ENCODE measurements around the gene C1GALT1.
"Not testable (repeated sequence)": the region's sequence is repeated elsewhere in the genome, so short reads cannot be mapped to it uniquely, and the experiment has no call there.

C1GALT1 gene

GRCh38 chr7:7237201-7237977 lies 55.0 kb downstream of the C1GALT1 start:
- no peak for DNase-seq (ENCODE audit: low read depth in 2 of 2)

GRCh38 chr7:7237978-7238267 lies 55.6 kb downstream of the C1GALT1 start:
- no peak for DNase-seq (ENCODE audit: low read depth in 2 of 2)

DNA sequence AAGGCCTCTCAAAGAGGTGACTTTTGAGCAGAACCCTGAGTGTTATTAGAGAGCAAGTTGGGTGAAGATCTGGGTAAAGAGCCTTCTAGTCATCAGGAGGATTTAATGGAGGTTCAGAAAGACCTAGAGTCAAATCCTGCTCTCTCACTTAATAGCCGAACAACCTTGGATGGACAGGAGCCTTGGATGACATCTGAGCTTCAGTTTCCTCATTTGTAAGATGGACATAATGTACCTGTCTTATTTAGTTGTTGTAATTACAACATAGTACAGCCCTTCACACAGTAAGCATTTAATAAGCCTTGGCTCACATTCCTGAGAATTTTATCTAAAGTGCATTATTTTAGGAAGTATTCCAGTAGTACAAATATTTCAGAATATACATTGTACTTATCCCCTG lies 57.0 kb downstream of the C1GALT1 start:
- DNase-seq (ENCODE audit: low read depth in 2 of 2), result no peak

GRCh38 chr7:7242899-7243298 lies 60.6 kb downstream of the C1GALT1 start:
- DNase-seq (ENCODE audit: low read depth in 2 of 2), result no peak

DNA sequence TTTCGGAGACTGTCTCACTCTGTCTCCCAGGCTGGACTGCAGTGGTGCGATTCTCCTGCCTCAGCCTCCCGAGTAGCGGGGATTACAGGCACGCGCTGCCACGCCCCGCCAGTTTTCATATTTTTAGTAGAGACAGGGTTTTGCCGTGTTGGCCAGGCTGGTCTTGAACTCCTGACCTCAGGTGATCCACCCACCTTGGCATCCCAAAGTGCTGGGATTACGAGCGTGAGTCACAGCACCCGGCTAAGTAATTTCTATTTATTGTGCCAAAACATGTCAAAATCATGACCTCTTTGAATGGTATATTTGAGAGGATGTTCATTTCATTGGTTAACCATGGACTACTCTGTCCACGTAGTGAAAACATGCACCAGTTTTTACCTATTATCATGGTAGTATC lies 62.9 kb downstream of the C1GALT1 start:
- DNase-seq (ENCODE audit: low read depth in 2 of 2), result not testable (repeated sequence)

GRCh38 chr7:7246223-7246622 lies 63.9 kb downstream of the C1GALT1 start:
- DNase-seq (ENCODE audit: low read depth in 2 of 2), result no peak

GRCh38 chr7:7247658-7248057 lies 65.3 kb downstream of the C1GALT1 start:
- DNase-seq (ENCODE audit: low read depth in 2 of 2), result no peak

DNA sequence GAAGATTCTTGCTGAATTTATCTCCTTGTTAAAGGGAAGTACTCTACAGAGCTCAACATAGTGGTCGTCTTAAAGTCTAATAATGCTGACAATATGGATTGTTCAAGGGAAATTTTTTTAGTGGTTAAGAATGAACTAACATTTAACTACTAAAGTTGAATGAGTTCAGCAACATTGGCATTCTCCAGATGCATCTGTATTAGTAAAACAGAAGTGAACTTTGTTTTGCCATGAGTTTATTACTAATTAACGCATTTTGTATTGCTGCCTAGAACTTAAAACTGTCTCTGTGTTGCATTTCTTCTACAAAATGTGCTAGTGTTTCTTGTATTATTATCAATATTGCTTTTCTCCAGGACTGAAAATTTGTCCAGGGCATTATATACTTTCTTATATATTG lies 67.5 kb downstream of the C1GALT1 start:
- no peak for DNase-seq (ENCODE audit: low read depth in 2 of 2)

DNA sequence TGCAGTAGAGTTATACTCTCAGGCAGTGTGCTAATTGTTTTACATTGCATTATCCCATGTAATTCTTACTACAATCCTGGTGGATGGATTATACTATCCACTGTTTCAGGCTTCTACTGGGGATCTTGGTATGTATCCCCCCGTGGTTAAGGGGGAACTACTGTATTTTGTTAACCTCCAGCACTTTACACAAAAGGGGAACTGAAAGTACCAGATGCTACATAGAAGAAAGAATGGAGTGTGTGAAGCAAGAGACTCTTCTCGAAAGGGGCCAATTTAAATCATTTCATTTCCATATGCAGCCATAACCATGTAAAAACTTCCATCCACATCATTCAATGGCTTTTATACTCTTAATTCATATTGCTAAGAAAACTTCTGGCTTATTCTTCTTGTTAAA lies 69.4 kb downstream of the C1GALT1 start:
- no peak for DNase-seq (ENCODE audit: low read depth in 2 of 2)

DNA sequence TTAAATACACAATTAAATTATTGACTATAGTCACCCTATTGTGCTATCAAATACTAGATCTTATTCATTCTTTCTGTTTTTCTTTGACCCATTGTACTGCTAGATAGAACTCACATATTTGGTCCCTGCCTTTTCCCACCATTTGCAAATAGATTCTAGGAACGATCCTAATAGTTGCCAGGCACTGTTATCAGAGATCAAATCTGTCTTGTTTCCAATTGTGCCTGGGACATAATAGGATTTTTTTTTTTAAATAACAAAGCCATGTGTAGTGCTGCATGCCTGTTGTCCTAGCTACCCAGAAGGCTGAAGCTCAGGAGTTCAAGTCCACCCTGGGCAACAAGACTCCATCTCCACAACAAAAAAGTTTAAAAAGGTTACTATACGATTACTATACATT lies 72.0 kb downstream of the C1GALT1 start:
- no peak for DNase-seq (ENCODE audit: low read depth in 2 of 2)

- DNase-seq (ENCODE audit: low read depth in 2 of 2), result no peak
These were observed 72.6 kb downstream of the C1GALT1 start for GRCh38 chr7:7254908-7255307.

DNA sequence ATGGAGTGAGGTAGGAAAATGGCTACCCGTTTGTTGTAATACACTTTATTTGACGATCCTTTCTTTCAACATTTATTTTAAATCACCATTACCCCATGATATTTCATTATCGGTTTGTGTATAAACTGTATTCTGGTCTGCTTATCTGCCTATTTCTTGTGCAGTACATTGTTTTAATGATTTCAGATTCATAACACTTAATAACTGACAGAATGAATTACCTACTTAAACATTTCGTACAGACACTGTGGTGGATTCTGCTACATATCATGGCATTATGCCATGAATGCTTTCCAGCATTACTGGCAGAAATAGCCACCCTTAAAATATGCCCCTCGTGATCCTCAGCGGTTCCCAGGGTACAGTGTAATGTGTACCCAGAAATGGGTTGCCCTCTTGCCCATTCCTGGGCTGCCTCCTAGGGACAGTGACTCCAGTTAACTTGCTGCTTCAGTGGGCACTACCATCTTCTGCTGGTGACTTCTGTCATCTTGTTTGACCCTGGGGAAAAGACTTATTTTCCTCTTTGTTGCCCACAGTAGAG lies 74.5 kb downstream of the C1GALT1 start:
- DNase-seq (ENCODE audit: low read depth in 2 of 2), result no peak

- no peak for DNase-seq (ENCODE audit: low read depth in 2 of 2)
These were observed 75.8 kb downstream of the C1GALT1 start for GRCh38 chr7:7257899-7258692.

GRCh38 chr7:7261863-7262262 lies 79.5 kb downstream of the C1GALT1 start:
- no peak for DNase-seq (ENCODE audit: low read depth in 2 of 2)

DNA sequence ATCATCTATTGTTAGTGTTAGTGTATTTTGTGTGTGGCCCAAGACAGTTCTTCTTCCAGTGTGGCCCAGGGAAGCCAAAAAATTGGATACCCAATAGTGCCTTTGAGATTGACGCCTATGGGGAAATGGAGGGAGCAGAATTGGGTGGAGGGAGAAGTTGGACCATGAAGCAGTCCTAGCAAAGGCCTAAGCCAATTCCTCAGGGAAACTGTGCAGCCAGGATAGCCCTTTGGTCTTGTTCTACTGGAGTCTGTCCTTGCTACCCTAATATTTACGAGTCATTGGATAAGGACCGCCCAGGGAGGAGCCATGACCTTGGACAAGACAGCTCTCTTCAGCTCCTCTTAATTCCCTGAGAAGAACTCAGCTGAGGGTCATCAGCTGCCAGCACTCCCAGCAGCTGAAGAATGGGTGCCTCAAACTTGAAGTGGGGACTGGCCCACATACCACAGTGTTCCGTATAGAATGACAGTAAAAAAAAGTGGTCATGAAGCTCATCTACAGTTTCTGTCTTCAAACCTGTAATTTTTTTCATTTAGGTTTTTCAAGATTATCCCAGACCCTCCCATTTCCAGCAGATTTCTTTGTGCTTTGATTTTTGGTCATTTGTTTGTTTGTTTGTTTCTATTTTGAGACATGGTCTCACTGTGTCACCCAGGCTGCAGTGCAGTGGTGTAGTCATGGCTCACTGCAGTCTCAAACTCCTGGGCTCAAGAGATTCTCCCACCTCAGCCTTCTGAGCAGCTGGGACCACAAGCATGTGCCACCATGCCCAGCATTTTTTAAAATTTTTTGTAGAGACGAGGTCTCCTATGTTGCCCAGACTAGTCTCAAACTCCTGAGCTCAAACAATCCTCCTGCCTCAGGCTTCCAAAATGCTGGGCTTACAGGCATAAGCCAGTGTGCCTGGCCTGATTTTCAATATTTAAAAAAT lies 81.2 kb downstream of the C1GALT1 start:
- no peak for DNase-seq (ENCODE audit: low read depth in 2 of 2)

DNA sequence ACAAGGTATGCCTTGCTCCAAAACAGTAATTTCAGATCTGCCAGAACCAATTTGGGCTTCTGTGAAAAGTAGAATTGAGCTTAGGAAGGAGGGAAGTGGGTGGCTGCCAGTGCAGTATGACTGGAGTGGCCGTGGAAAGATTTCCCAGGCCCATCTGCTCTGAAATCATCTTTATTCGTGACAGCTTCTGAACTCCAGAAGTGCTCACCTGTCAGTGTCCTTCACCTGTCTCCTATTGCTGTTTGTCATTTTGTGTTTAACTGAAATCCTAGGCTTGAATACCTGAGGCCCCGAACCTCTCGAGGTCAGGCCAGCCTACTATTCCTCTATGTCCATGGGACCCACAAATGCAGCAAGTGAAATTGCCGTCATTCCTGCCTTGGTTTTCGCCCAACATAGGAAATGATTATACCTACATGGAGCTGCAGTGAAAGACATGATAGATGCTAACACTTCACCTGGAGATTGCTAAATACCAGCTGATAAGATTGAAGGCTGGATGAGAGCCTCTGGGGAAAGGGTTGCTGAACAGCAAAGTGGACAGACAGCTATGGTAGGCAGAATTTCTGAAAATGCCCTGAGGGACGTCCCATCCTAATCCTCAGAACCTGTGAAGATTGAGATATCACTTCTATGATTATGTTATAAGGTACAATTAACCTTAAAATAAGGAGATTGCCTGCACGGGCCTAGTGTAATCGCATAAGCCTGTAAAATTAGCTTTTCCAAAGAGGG lies 82.1 kb downstream of the C1GALT1 start:
- no peak for DNase-seq (ENCODE audit: low read depth in 2 of 2)

GRCh38 chr7:7265081-7266075 lies 83.0 kb downstream of the C1GALT1 start:
- DNase-seq (ENCODE audit: low read depth in 2 of 2), result no peak

DNA sequence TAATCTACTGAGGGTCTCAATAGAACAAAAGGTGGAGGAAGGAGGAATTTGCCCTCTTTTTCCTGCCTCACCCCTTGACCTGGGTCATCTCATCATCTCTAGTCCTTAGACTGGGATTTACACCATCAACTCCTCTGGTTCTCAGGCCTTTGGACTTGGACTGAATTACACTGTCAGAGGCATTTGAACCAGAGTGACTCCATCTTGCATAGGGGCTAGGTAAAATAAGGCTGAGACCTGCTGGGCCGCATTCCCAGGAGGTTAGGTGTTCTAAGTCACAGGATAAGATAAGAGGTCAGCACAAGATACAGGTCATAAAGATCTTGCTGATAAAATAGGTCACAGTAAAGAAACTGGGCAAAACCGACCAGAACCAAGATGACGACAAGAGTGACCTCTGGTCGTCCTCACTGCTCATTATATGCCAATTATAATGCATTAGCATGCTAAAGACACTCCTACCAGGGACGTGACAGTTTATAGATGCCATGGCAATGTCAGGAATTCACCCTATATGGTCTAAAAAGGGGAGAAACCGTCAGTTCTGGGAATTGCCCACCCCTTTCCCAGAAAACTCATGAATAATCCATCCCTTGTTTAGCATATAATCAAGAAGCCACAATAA lies 84.0 kb downstream of the C1GALT1 start:
- no peak for DNase-seq (ENCODE audit: low read depth in 2 of 2)

DNA sequence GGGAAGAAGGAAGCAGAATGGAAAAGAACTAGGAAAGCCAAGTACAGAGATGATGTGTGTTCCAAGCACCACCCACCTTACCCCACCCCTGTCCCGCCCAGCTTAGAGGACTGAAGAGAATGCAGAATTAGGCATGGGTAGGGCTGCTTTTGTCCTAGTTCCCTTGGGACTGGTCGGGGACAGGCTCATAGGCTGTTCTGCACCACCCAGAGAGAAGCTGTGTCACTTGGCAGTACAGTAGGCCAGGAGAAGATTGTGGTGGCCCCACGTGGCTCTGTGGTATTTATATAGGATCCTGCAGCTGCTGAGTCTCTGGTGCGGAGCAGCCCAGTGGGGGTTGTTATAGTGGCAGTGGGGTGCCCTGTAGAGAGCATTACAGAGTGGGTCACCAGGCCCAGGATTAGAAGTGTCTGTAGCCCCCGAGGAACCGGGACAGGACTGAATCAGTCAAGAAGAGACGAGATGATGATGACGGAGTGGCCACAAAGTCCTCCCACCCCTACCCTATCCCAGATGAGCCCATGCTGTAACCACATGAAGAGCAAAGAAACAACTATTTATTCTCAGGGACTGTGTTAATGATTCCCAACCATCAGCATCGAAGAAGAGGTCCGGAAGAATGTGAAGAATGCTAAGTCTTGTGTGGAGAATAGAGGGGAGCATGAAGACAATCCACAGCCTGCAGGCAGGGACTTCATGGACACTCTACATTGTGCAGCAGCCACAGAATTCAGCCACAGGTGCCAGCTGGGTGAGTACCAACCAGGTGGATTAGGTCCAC lies 88.9 kb downstream of the C1GALT1 start:
- DNase-seq (ENCODE audit: low read depth in 2 of 2), result no peak
